GM20000 (cell line): Measurements from ENCODE around the gene HYAL2.

ENCODE experiments used
- DNase-seq: peaks from one replicate; pipeline ENCODE4 v3.0.0; 2012; ENCODE audit warnings: low spot score
- TF ChIP-seq, protein P1 (sequence below): IDR thresholded peaks from 2 replicates; pipeline ENCODE4 v1.5.1; 2012; ENCODE audit warnings: mild to moderate bottlenecking, control low read depth; ENCODE audit errors: extremely low read depth, missing control alignments

Gene HYAL2

GRCh38 chr3:50325113-50325480 is 2.6 kb upstream of the HYAL2 start:
- TF ChIP-seq, protein P1, sequence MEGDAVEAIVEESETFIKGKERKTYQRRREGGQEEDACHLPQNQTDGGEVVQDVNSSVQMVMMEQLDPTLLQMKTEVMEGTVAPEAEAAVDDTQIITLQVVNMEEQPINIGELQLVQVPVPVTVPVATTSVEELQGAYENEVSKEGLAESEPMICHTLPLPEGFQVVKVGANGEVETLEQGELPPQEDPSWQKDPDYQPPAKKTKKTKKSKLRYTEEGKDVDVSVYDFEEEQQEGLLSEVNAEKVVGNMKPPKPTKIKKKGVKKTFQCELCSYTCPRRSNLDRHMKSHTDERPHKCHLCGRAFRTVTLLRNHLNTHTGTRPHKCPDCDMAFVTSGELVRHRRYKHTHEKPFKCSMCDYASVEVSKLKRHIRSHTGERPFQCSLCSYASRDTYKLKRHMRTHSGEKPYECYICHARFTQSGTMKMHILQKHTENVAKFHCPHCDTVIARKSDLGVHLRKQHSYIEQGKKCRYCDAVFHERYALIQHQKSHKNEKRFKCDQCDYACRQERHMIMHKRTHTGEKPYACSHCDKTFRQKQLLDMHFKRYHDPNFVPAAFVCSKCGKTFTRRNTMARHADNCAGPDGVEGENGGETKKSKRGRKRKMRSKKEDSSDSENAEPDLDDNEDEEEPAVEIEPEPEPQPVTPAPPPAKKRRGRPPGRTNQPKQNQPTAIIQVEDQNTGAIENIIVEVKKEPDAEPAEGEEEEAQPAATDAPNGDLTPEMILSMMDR, result no peak
- DNase-seq, result no peak

DNA sequence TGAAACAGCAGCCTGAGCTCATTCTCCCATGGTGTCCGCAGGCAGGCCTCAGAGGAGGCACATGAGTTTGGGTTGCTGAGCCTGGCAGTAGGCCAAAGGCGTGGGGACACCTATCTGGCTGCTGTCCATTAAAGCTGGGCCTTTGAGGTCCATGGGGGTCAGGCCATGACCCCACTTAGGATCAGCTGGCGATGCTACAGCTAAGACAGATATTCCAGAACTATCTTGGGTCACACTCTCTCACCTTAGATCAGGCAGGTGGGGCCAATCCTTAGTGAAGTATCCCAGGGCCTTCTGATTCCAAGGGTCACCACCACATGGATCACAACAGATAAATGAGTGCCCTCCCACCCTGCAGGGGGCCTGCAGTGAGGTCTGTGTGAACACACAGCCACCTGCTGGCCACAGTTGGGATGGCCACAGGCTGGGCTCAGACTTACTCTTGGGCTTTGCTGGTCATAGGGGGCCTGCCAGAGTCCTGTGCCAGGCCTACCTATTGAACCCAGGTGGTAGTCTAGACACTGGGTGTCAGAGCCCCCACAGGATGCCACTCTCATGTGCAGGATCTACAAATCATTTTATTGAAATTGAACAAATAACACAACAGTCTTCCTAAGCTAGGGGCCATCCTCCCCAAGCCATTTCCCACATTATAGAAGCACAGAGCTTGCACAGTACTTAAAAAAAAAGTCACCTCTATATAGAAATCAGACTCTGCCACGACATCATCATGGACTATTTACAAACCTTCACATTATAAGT is 2.0 kb upstream of the HYAL2 start:
- TF ChIP-seq, protein P1, result peak; percentile 76
- peak; percentile 76 for DNase-seq

GRCh38 chr3:50323614-50324199 is 1.2 kb upstream of the HYAL2 start:
- TF ChIP-seq, protein P1, result no peak
- no peak for DNase-seq

DNA sequence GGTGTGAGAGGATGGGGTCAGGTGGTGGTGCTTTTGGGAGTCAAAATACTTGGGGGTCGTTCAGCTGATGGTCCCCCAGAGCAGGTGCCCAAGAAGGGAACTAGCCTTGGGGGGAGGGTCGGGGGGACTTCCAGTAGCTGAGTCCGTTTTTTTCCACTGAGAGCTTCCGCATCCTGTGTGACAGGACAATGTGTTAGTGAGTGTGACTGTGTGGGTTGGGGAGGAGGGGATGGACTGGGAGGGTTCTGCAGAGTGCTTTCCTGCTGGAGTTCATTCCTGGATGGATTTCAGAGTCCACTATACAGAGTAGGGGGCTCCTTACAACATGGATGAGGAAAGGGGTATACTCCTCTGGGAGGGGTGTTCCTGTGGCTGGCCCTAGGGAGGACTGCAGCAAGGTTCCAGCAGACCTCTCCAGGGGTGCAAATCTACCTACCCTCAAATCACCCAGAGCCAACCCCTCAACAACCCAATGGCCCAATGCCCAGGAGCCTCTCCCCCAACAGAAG is 601 bp upstream of the HYAL2 start:
- DNase-seq, result no peak
- TF ChIP-seq, protein P1, result no peak

DNA sequence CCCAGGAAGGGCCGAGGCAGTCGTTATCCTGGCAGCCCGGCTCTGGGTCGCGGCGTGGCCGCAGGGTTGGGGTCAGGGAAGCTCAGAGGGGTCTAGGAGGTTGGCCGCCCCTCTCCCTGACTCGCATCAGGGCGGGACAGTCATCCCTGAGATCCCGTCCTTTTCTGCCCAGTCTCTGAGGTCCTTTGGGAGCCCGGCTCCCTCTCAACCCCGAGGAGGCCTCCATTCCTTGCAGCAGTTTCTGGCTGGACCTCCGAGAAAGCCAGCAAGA is 495 bp downstream of the HYAL2 start:
- TF ChIP-seq, protein P1, result no peak
- DNase-seq, result no peak

DNA sequence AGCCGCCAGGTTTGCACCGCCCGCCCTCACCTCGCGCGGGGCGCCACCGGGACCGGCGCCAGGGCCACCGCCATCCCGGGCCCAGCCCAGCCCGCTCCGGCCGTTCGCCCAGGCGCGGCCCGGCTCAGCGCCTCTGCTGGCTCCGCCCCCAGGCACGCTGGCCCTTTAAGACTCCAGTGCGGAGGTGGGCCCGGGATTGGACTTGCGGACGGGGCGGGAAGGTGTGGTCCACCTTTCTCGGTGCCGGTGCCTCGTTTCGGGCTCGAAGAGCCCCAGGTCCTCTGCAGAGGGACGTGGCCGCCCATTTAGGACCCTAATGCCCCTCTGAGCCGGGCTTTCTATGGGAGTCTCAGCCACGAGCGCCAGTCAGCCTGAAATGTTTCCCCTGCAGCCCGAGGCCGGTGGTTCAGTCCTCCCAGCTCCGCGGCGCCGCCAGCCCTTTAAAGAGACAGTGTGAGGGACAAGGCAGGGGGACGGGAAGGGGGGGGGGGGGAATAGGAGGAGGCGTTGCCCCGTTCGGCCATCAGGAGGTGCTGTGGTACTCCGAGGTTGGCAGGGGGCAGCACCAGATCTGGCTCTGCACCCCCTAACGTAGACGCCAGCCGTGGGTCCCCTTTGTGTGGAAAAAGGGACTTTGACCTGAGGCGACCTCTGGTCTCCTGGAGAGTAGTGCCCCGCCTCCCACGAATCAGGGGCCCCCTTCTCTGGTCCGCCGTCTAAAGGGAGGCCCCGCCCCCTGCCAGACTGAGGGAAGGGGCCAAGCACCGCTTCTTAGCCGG is 1.0 kb downstream of the HYAL2 start:
- DNase-seq, result peak; percentile 94
- TF ChIP-seq, protein P1, result peak; percentile 19

DNA sequence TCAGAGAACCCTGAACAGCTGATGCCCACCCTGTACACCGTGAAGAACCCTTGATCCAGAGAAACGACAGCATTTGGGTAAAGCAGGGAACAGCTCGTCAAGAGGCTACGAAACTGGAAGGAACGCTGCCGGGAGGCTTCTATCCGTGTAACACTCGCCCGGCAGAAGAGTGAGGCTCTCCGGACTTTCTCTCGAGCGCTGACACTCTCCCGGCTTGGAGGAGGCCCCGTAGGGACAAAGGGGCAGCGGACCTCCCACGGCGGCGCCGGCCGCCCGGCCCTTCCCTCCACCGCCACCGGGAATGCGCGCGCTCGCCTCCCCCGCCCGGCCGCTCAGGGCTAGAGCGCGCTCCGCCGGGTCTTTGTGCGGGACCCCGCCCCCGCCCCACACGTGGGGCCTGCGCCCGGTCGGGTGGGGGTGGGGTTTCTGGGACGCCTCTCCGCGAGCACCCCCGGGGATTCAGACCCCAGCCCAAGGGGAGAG is 1.7 kb downstream of the HYAL2 start:
- DNase-seq, result peak; percentile 90
- TF ChIP-seq, protein P1, result no peak
